Erythroblast (primary cell): ENCODE measurements around the gene AKAIN1.

Experiments
- GATA1 ChIP-seq: IDR thresholded peaks from 2 replicates; pipeline ENCODE4 v1.6.1; 2011; ENCODE audit warnings: low read depth, mild to moderate bottlenecking, control low read depth, low read length, moderate library complexity
- POLR2A ChIP-seq: IDR thresholded peaks from 2 replicates; pipeline ENCODE4 v1.6.1; 2011; ENCODE audit warnings: mild to moderate bottlenecking, low read length

- TF ChIP-seq POLR2A (no peak), GATA1 (no peak)
Measured at GRCh38 chr18:5167831-5168230, 29.2 kb downstream of the AKAIN1 start.
